Measurements from ENCODE around the gene NFAM1. TPM values are rescaled to one million over a fixed set of nuclear protein-coding genes. Genes with fewer than 3 reads are reported as not detected.

NFAM1 gene
- polyA plus RNA-seq, 1 of the 3 experiments (the other 2 are of a cell fraction): 0.02 TPM

DNA sequence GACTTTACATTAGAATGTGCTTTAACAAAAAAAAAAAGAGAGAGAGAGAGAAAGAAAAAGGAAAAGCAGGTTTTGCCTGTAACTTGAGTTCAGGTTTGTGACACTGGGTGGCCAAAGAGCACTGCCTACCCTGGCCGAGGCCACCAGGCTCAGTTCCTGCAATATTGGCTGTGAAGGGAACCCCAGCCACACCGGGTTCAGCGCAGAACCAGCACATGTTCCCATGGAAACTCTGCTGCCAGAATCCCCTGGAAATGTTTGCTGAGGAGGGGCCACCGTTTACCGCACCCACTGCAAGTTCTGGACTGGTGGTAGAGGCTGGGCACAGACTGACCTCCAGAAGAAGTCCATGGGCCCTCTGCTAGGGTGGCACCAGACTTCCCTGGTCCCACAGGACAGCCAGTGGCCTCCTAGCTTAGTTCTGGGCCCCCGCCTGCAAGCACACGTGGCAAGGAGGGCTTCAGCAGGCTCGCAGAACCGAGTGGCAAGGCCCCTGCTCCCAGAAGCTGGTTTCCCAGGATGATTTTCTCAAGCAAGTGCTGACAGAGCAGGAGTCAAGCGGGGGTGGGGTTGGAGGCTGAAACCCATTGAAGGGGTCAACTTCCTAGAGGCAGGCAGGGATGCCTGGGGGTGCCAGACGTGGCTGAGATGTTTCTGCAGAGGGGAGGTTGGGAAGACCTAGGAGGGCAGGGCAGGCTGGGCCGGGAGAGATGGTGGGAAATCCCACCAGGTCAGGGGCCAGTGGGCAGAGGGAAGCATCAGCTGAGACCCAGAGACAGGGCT lies 51.2 kb downstream of the NFAM1 start:
- 89% methylated on average over 1 of the region's 12 CpGs for WGBS (ENCODE audit: low lambda C conversion rate)
- H3K9ac ChIP-seq: no peak overlapping the region
- TF ChIP-seq MXI1 (IDR thresholded peaks at IDR 0.05; ENCODE audit: low read depth, low read length): no peak
- TF ChIP-seq, protein P1, sequence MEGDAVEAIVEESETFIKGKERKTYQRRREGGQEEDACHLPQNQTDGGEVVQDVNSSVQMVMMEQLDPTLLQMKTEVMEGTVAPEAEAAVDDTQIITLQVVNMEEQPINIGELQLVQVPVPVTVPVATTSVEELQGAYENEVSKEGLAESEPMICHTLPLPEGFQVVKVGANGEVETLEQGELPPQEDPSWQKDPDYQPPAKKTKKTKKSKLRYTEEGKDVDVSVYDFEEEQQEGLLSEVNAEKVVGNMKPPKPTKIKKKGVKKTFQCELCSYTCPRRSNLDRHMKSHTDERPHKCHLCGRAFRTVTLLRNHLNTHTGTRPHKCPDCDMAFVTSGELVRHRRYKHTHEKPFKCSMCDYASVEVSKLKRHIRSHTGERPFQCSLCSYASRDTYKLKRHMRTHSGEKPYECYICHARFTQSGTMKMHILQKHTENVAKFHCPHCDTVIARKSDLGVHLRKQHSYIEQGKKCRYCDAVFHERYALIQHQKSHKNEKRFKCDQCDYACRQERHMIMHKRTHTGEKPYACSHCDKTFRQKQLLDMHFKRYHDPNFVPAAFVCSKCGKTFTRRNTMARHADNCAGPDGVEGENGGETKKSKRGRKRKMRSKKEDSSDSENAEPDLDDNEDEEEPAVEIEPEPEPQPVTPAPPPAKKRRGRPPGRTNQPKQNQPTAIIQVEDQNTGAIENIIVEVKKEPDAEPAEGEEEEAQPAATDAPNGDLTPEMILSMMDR (IDR thresholded peaks at IDR 0.05): no peak
- TF ChIP-seq, protein P2, sequence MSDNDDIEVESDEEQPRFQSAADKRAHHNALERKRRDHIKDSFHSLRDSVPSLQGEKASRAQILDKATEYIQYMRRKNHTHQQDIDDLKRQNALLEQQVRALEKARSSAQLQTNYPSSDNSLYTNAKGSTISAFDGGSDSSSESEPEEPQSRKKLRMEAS (IDR thresholded peaks at IDR 0.05; ENCODE audit: low read depth): no peak
- TF ChIP-seq EP300 (IDR thresholded peaks at IDR 0.05; ENCODE audit: borderline replicate concordance in 1 of 2, low read depth in 1 of 2, low read length in 1 of 2): no peak
- no peak for TF ChIP-seq TEAD4 (IDR thresholded peaks at IDR 0.05; ENCODE audit: borderline replicate concordance, insufficient read depth)
- no peak for TF ChIP-seq RFX5 (IDR thresholded peaks at IDR 0.05; ENCODE audit: low read length)
- TF ChIP-seq USF2 (IDR thresholded peaks at IDR 0.05; ENCODE audit: borderline replicate concordance, low read depth, low read length): no peak
- TF ChIP-seq GATA2 (CRISPR knock-in tag; IDR thresholded peaks at IDR 0.05): no peak
- no peak for TF ChIP-seq ZBTB33 (IDR thresholded peaks at IDR 0.05; ENCODE audit: borderline replicate concordance, low read depth)
- TF ChIP-seq TAF1 (IDR thresholded peaks at IDR 0.05; ENCODE audit: borderline replicate concordance, low read depth, low read length): no peak
- no peak for TF ChIP-seq USF1 (IDR thresholded peaks at IDR 0.05; ENCODE audit: borderline replicate concordance, low read depth)
- no peak for TF ChIP-seq TCF12 (IDR thresholded peaks at IDR 0.05)
- no peak for TF ChIP-seq FOXJ3 (CRISPR knock-in tag; IDR thresholded peaks at IDR 0.05)
- TF ChIP-seq RAD21 (IDR thresholded peaks at IDR 0.05; ENCODE audit: low read length): no peak
- TF ChIP-seq GABPA (IDR thresholded peaks at IDR 0.05; ENCODE audit: low read depth): no peak
- no peak for TF ChIP-seq RXRA (IDR thresholded peaks at IDR 0.05; ENCODE audit: borderline replicate concordance, low read depth)
- no peaks in the 10 kb centered on the region for H3K9me3 ChIP-seq
- ChIA-PET POLR2A (no interaction called here), CTCF (no interaction called here)
- H3K4me3 ChIP-seq (ENCODE audit: low read depth in 2 of 2, low read length in 1 of 2): no peak overlapping the region
- H3K36me3 ChIP-seq (replicated peaks in 1 of 2; ENCODE audit: control insufficient read depth in 1 of 2, insufficient read depth in 2 of 2, low read length in 1 of 2): no peaks in the 10 kb centered on the region
- H4K20me1 ChIP-seq (ENCODE audit: insufficient read depth): no peaks in the 10 kb centered on the region
- no peaks in the 10 kb centered on the region for H3K9me2 ChIP-seq
- H3K79me2 ChIP-seq (ENCODE audit: insufficient read depth): no peaks in the 10 kb centered on the region
- DNase-seq: no peak
- H3K4me1 ChIP-seq (ENCODE audit: control insufficient read depth in 1 of 2, insufficient read depth in 2 of 2, low read depth in 1 of 2, low read length in 1 of 2): peaks cover 0 to 34% of the 10 kb centered on the region in 2 experiments; a peak in 1 of 4 replicates
- H2AFZ ChIP-seq (ENCODE audit: low read depth): no peak overlapping the region
- H3F3A ChIP-seq (replicated peaks; ENCODE audit: insufficient read depth): no peaks in the 10 kb centered on the region
- no peak overlapping the region for H3K27ac ChIP-seq (ENCODE audit: low read depth in 2 of 2, low read length in 1 of 2)
- no peak overlapping the region for H3K4me2 ChIP-seq
- H3K27me3 ChIP-seq (ENCODE audit: insufficient read depth): no peaks in the 10 kb centered on the region

All from SK-N-SH (cell line).